GM12878 (cell line): ENCODE measurements around the gene HELZ. TPM values are rescaled to one million over a fixed set of nuclear protein-coding genes. Genes with fewer than 3 reads are reported as not detected.

ENCODE experiments used
- ATAC-seq: fragments of 200-7000 bp; cut with Tn5 transposase; 3 replicates; pipeline ENCODE4 v1.9.1; 2020; ENCODE audit warnings: mild to moderate bottlenecking, moderate library complexity
- BruUV-seq: library from RNA; stranded (reverse); fragments of 400-500 nt; replicated peaks from 2 replicates; lab custom pipeline; 2021; lab: Mats Ljungman, UMichigan
- CTCF ChIA-PET: fragments of 300-600 bp; sonication (Branson Sonifier 250); formaldehyde crosslinking; extraction: SDS; loops from one replicate; lab custom pipeline; 2021; ENCODE audit warnings: inconsistent platforms; lab: Yijun Ruan, JAX
- POLR2A ChIA-PET: fragments of 350-600 bp; formaldehyde crosslinking; extraction: SDS; loops from one replicate; lab custom pipeline; 2021; ENCODE audit warnings: inconsistent platforms; lab: Charles Lee
- RAD21 ChIA-PET: fragments of 300-600 bp; sonication (Branson Sonifier 250); formaldehyde crosslinking; loops from one replicate; lab custom pipeline; 2023; ENCODE audit warnings: antibody characterized with exemption; ENCODE audit not compliant: unreplicated experiment; lab: Charles Lee
- SMC1A ChIA-PET: fragments of 300-600 bp; sonication (Branson Sonifier 250); formaldehyde crosslinking; loops from one replicate; lab custom pipeline; 2023; ENCODE audit not compliant: unreplicated experiment, uncharacterized antibody; lab: Charles Lee
- DNase-seq: peaks from one replicate; pipeline ENCODE4 v3.0.0-alpha.2; 2011; ENCODE audit warnings: low read depth, low spot score
- FAIRE-seq: peaks from 3 replicates; lab custom pipeline; 2011; peaks lifted over from hg19 to GRCh38; lab: Jason Lieb, UNC
- H2AFZ ChIP-seq: 2 replicates; pipeline ENCODE4 v1.6.0; 2011; ENCODE audit warnings: low read depth, low read length, control low read depth; ENCODE audit not compliant: control insufficient read depth
- H3K27ac ChIP-seq: 2 replicates; pipeline ENCODE4 v1.5.1; 2011; ENCODE audit warnings: control low read depth; ENCODE audit not compliant: control insufficient read depth, insufficient read depth
- H3K27me3 ChIP-seq, 2 experiments: replicated peaks in 1 of 2; 2 replicates each; pipeline versions ENCODE4 v1.6.0 to v1.6.1; 2011; ENCODE audit warnings: low read length in 1 of 2; ENCODE audit not compliant: control insufficient read depth in 2 of 2, insufficient read depth in 2 of 2
- H3K36me3 ChIP-seq, 2 experiments: 2 replicates each; pipeline ENCODE4 v1.5.1; 2011; ENCODE audit warnings: low read length in 1 of 2; ENCODE audit not compliant: control insufficient read depth in 2 of 2, insufficient read depth in 2 of 2
- H3K4me1 ChIP-seq: 2 replicates; pipeline ENCODE4 v1.6.1; 2011; ENCODE audit warnings: mild to moderate bottlenecking, low read length, moderate library complexity, mixed read lengths; ENCODE audit not compliant: control insufficient read depth, insufficient read depth
- H3K4me2 ChIP-seq: 2 replicates; pipeline ENCODE4 v1.6.0; 2011; ENCODE audit warnings: control low read depth; ENCODE audit not compliant: control insufficient read depth, insufficient read depth
- H3K4me3 ChIP-seq: fragments of 200-600 bp; sonication (generic); 2 replicates; pipeline ENCODE4 v1.5.1; 2016
- H3K79me2 ChIP-seq: 2 replicates; pipeline ENCODE4 v1.6.0; 2011; ENCODE audit warnings: low read length; ENCODE audit not compliant: control insufficient read depth, insufficient read depth
- H3K9ac ChIP-seq: 2 replicates; pipeline ENCODE4 v1.8.0; 2011; ENCODE audit warnings: low read length, control low read depth, mixed read lengths; ENCODE audit not compliant: control insufficient read depth, insufficient read depth
- H3K9me3 ChIP-seq: replicated peaks from 3 replicates; pipeline ENCODE4 v1.5.1; 2011; ENCODE audit warnings: mild to moderate bottlenecking, low read length; ENCODE audit not compliant: control insufficient read depth, insufficient read depth
- H4K20me1 ChIP-seq: 2 replicates; pipeline ENCODE4 v1.6.0; 2011; ENCODE audit not compliant: control insufficient read depth, insufficient read depth
- CHD2 ChIP-seq: IDR thresholded peaks from 2 replicates; pipeline ENCODE4 v1.6.1; 2011; ENCODE audit warnings: low read depth, low read length, improper control_type of control experiment, borderline replicate concordance
- CTCF ChIP-seq, 3 experiments: IDR thresholded peaks in 2 of 3; conservative IDR thresholded peaks in 1 of 3; 2 replicates each; pipeline ENCODE4 v1.5.1; 2011; ENCODE audit warnings: low read depth in 3 of 3, low read length in 3 of 3, mild to moderate bottlenecking in 3 of 3, control low read depth in 2 of 3, moderate library complexity in 2 of 3, inconsistent platforms in 1 of 3, mixed read lengths in 1 of 3; ENCODE audit not compliant: control insufficient read depth in 2 of 3, insufficient read depth in 1 of 3; ENCODE audit errors: extremely low read depth in 1 of 3
- FOS ChIP-seq: IDR thresholded peaks from 3 replicates; pipeline ENCODE4 v1.6.1; 2011; ENCODE audit warnings: borderline replicate concordance; ENCODE audit not compliant: insufficient read length; ENCODE audit errors: extremely low read depth
- GATAD2B ChIP-seq: fragments of 450-650 bp; conservative IDR thresholded peaks from 2 replicates; pipeline ENCODE4 v1.6.1; 2017; ENCODE audit warnings: low read depth, mild to moderate bottlenecking, moderate library complexity
- MXI1 ChIP-seq: fragments of 150-350 bp; IDR thresholded peaks from 2 replicates; pipeline ENCODE4 v1.6.1; 2011; ENCODE audit warnings: low read depth, mild to moderate bottlenecking, inconsistent platforms, low read length, improper control_type of control experiment
- MYC ChIP-seq: IDR thresholded peaks from 2 replicates; pipeline ENCODE4 v1.6.1; 2011; ENCODE audit warnings: mild to moderate bottlenecking, low read length, moderate library complexity, inconsistent platforms; ENCODE audit not compliant: insufficient read depth, insufficient replicate concordance, insufficient read length, severe bottlenecking
- NBN ChIP-seq: fragments of 450-650 bp; IDR thresholded peaks from 2 replicates; pipeline ENCODE4 v1.6.1; 2016
- NFIC ChIP-seq: IDR thresholded peaks from 2 replicates; pipeline ENCODE4 v1.6.1; 2012; ENCODE audit warnings: low read depth, mild to moderate bottlenecking, inconsistent platforms, low read length, moderate library complexity
- RB1 ChIP-seq: fragments of 450-650 bp; formaldehyde crosslinking; IDR thresholded peaks from 2 replicates; pipeline ENCODE4 v1.6.1; 2017; ENCODE audit warnings: mild to moderate bottlenecking, borderline replicate concordance
- RBBP5 ChIP-seq: fragments of 200-600 bp; sonication (generic); conservative IDR thresholded peaks from 2 replicates; pipeline ENCODE4 v1.6.1; 2016
- SMAD5 ChIP-seq: IDR thresholded peaks from 2 replicates; pipeline ENCODE4 v1.6.1; 2016; ENCODE audit warnings: antibody characterized with exemption, low read depth
- SRF ChIP-seq, 2 experiments: IDR thresholded peaks; 2 replicates each; pipeline ENCODE4 v1.6.1; 2011; ENCODE audit warnings: low read depth in 2 of 2, low read length in 2 of 2, mild to moderate bottlenecking in 1 of 2, moderate library complexity in 1 of 2
- ZNF207 ChIP-seq: fragments of 450-650 bp; IDR thresholded peaks from 2 replicates; pipeline ENCODE4 v1.6.1; 2014; ENCODE audit warnings: antibody characterized with exemption, mild to moderate bottlenecking, borderline replicate concordance
- in situ Hi-C: fragments of 300-500 bp; cut with MboI; formaldehyde crosslinking; loops from 9 replicates; pipeline ENCODE4 v1.14.3; 2018; ENCODE audit warnings: mixed read lengths
- intact Hi-C: fragments of 100-400 bp; cut with micrococcal nuclease; formaldehyde crosslinking; loops from one replicate; pipeline ENCODE4 v1.14.2; 2022; ENCODE audit not compliant: unreplicated experiment
- polyA plus RNA-seq, 11 experiments: library from polyadenylated mRNA; depleted of rRNA in 4 of 11; unstranded in 6 of 11; stranded (reverse) in 5 of 11; fragments of >200 nt; fragmentation: Nextera tagmentation in 4 of 11; fragmentation: Illumina TruSeq in 1 of 11; extraction: Ambion mirVana in 4 of 11; extraction: Trizol in 1 of 11; gene quantifications; 1 replicate in 1 of 11; 2 replicates in 10 of 11; pipeline versions ENCODE4 v1.2.1 to v1.2.3, GENCODE V29; 2011 to 2016; ENCODE audit warnings: inconsistent platforms in 2 of 11, missing spikeins in 2 of 11, low read depth in 1 of 11
- total RNA-seq, 4 experiments: library from RNA; depleted of rRNA in 3 of 4; stranded (reverse); fragments of >200 nt in 3 of 4; fragmentation: Illumina TruSeq in 1 of 4; extraction: Trizol in 1 of 4; gene quantifications; 2 replicates each; pipeline versions ENCODE4 v1.2.1 to v1.2.3, GENCODE V29; 2013 to 2021
- TF ChIP-seq, protein P1 (sequence below): fragments of 450-650 bp; IDR thresholded peaks from 2 replicates; pipeline ENCODE4 v1.6.1; 2017; ENCODE audit warnings: antibody characterized with exemption, mild to moderate bottlenecking, moderate library complexity

HELZ gene
- total and polyA plus RNA-seq, 10 of the 15 experiments (the other 5 are each of a cell fraction or from before 2014, with no cell fraction given): 1.5 to 36.8 (median 19.1) TPM

DNA sequence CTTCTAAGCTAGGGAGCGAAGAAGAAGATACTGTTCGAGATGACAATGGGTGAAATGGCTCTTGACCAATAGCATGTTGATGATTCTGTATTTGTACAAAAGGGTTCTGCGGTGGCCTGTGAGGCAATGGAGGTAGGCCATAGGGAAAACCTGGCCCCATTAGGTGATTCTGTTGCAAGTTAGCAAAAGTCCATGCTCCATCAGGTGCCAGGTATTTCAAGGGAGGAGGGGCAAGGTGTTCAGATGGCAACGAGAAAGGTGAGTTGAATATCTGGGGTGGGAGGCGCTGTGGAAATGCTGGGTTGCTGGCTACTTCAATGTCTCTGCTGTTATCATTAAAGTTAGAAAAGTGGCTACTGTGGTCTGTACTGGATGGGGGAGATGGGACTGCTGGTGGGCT lies 137.8 kb downstream of the HELZ start (continued):
- TF ChIP-seq, protein P1, sequence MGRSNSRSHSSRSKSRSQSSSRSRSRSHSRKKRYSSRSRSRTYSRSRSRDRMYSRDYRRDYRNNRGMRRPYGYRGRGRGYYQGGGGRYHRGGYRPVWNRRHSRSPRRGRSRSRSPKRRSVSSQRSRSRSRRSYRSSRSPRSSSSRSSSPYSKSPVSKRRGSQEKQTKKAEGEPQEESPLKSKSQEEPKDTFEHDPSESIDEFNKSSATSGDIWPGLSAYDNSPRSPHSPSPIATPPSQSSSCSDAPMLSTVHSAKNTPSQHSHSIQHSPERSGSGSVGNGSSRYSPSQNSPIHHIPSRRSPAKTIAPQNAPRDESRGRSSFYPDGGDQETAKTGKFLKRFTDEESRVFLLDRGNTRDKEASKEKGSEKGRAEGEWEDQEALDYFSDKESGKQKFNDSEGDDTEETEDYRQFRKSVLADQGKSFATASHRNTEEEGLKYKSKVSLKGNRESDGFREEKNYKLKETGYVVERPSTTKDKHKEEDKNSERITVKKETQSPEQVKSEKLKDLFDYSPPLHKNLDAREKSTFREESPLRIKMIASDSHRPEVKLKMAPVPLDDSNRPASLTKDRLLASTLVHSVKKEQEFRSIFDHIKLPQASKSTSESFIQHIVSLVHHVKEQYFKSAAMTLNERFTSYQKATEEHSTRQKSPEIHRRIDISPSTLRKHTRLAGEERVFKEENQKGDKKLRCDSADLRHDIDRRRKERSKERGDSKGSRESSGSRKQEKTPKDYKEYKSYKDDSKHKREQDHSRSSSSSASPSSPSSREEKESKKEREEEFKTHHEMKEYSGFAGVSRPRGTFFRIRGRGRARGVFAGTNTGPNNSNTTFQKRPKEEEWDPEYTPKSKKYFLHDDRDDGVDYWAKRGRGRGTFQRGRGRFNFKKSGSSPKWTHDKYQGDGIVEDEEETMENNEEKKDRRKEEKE: no peak
- TF ChIP-seq CHD2: no peak
- TF ChIP-seq FOS: no peak

DNA sequence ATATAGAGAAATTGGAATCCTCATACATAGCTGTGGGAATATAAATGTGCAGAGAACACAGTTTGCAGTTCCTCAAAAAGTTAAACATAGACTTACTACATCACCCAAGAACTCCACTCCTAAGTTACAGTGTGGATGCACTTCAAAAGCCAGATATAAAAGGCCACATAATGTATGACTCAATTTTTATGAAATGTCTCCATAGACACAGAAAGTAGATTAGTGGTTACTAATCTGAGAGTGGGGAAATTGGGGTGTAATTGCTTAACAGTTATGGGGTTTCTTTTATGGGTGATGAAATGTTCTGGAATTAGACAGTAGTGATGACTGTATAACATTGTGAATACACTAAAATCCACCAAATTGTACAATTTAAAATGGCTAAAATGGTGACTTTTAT lies 139.8 kb downstream of the HELZ start:
- no TSS peak for BruUV-seq
- Histone ChIP-seq H3K9me3 (no peaks in the 10 kb centered on the region), H3K79me2 (no peaks in the 10 kb centered on the region; the same call in none of the 2 replicates), H4K20me1 (no peaks in the 10 kb centered on the region), H3K4me2 (no peak overlapping the region), H3K27ac (no peak overlapping the region), H3K27me3 (no peaks in the 10 kb centered on the region), H3K4me1 (no peaks in the 10 kb centered on the region), H3K36me3 (peaks cover 11 to 31% of the 10 kb centered on the region in 2 experiments), H3K9ac (no peak overlapping the region), H3K4me3 (no peak overlapping the region), H2AFZ (no peak overlapping the region)
- FAIRE-seq (no peak), DNase-seq (no peak), ATAC-seq (no peak)
- ChIA-PET POLR2A (interaction anchor here (0.6 kb wide), 1 partner anchor 69 kb away, joined by 4 read pairs; no protein-coding TSS in a partner anchor), SMC1A (interaction anchor here (0.9 to 1.4 kb wide), 2 partner anchors 13 to 53 kb away, joined by 3 to 4 read pairs; no protein-coding TSS in a partner anchor), RAD21 (no interaction called here), CTCF (no interaction called here)
- in situ Hi-C loops (no loop called here), intact Hi-C loops (no loop called here)
- TF ChIP-seq CTCF (IDR thresholded peaks at IDR 0.05 in 2 of 3, conservative IDR thresholded peaks at IDR 0.05 in 1 of 3; ENCODE audit: control insufficient read depth in 2 of 3, extremely low read depth in 1 of 3, insufficient read depth in 1 of 3, low read depth in 3 of 3, low read length in 3 of 3) (no peak), SRF (IDR thresholded peaks at IDR 0.05; ENCODE audit: low read depth in 2 of 2, low read length in 2 of 2) (no peak), MYC (no peak), MXI1 (no peak), GATAD2B (no peak), ZNF207 (no peak), NFIC (no peak), NBN (no peak), RBBP5 (no peak), SMAD5 (no peak), RB1 (no peak)
